GM12892 (cell line): ENCODE results near the gene FCN3.

ENCODE experiments used
- POLR2A ChIP-seq: IDR thresholded peaks from 2 replicates; pipeline ENCODE4 v1.6.1; 2011; ENCODE audit warnings: low read depth, low read length, control low read depth
- POLR2AphosphoS5 ChIP-seq: IDR thresholded peaks from 2 replicates; pipeline ENCODE4 v1.6.1; 2011; ENCODE audit warnings: low read depth, low read length, control low read depth
- TAF1 ChIP-seq: IDR thresholded peaks from 2 replicates; pipeline ENCODE4 v1.6.1; 2011; ENCODE audit warnings: low read depth, mild to moderate bottlenecking, control low read depth, low read length, borderline replicate concordance

- TF ChIP-seq POLR2A = 0 out of 2 replicates have a peak, but pooled peaks have one; percentile 16
- TF ChIP-seq POLR2AphosphoS5 = no peak
- TF ChIP-seq TAF1 = no peak
These were observed 43.9 kb upstream of the FCN3 start for GRCh38 chr1:27418326-27419185.
